GM12878 (cell line): Measurements from ENCODE around the gene PITPNM2. TPM values are rescaled to one million over a fixed set of nuclear protein-coding genes. Genes with fewer than 3 reads are reported as not detected.

Source experiments
- ATAC-seq: fragments of 200-7000 bp; cut with Tn5 transposase; 3 replicates; pipeline ENCODE4 v1.9.1; 2020; ENCODE audit warnings: mild to moderate bottlenecking, moderate library complexity
- BruUV-seq: library from RNA; stranded (reverse); fragments of 400-500 nt; replicated peaks from 2 replicates; lab custom pipeline; 2021; lab: Mats Ljungman, UMichigan
- CTCF ChIA-PET: fragments of 300-600 bp; sonication (Branson Sonifier 250); formaldehyde crosslinking; extraction: SDS; loops from one replicate; lab custom pipeline; 2021; ENCODE audit warnings: inconsistent platforms; lab: Yijun Ruan, JAX
- POLR2A ChIA-PET: fragments of 350-600 bp; formaldehyde crosslinking; extraction: SDS; loops from one replicate; lab custom pipeline; 2021; ENCODE audit warnings: inconsistent platforms; lab: Charles Lee
- RAD21 ChIA-PET: fragments of 300-600 bp; sonication (Branson Sonifier 250); formaldehyde crosslinking; loops from one replicate; lab custom pipeline; 2023; ENCODE audit warnings: antibody characterized with exemption; ENCODE audit not compliant: unreplicated experiment; lab: Charles Lee
- SMC1A ChIA-PET: fragments of 300-600 bp; sonication (Branson Sonifier 250); formaldehyde crosslinking; loops from one replicate; lab custom pipeline; 2023; ENCODE audit not compliant: unreplicated experiment, uncharacterized antibody; lab: Charles Lee
- DNase-seq: peaks from one replicate; pipeline ENCODE4 v3.0.0-alpha.2; 2011; ENCODE audit warnings: low read depth, low spot score
- FAIRE-seq: peaks from 3 replicates; lab custom pipeline; 2011; peaks lifted over from hg19 to GRCh38; lab: Jason Lieb, UNC
- H2AFZ ChIP-seq: 2 replicates; pipeline ENCODE4 v1.6.0; 2011; ENCODE audit warnings: low read depth, low read length, control low read depth; ENCODE audit not compliant: control insufficient read depth
- H3K27ac ChIP-seq: 2 replicates; pipeline ENCODE4 v1.5.1; 2011; ENCODE audit warnings: control low read depth; ENCODE audit not compliant: control insufficient read depth, insufficient read depth
- H3K27me3 ChIP-seq, 2 experiments: replicated peaks in 1 of 2; 2 replicates each; pipeline versions ENCODE4 v1.6.0 to v1.6.1; 2011; ENCODE audit warnings: low read length in 1 of 2; ENCODE audit not compliant: control insufficient read depth in 2 of 2, insufficient read depth in 2 of 2
- H3K36me3 ChIP-seq, 2 experiments: 2 replicates each; pipeline ENCODE4 v1.5.1; 2011; ENCODE audit warnings: low read length in 1 of 2; ENCODE audit not compliant: control insufficient read depth in 2 of 2, insufficient read depth in 2 of 2
- H3K4me1 ChIP-seq: 2 replicates; pipeline ENCODE4 v1.6.1; 2011; ENCODE audit warnings: mild to moderate bottlenecking, low read length, moderate library complexity, mixed read lengths; ENCODE audit not compliant: control insufficient read depth, insufficient read depth
- H3K4me2 ChIP-seq: 2 replicates; pipeline ENCODE4 v1.6.0; 2011; ENCODE audit warnings: control low read depth; ENCODE audit not compliant: control insufficient read depth, insufficient read depth
- H3K4me3 ChIP-seq: fragments of 200-600 bp; sonication (generic); 2 replicates; pipeline ENCODE4 v1.5.1; 2016
- H3K79me2 ChIP-seq: 2 replicates; pipeline ENCODE4 v1.6.0; 2011; ENCODE audit warnings: low read length; ENCODE audit not compliant: control insufficient read depth, insufficient read depth
- H3K9ac ChIP-seq: 2 replicates; pipeline ENCODE4 v1.8.0; 2011; ENCODE audit warnings: low read length, control low read depth, mixed read lengths; ENCODE audit not compliant: control insufficient read depth, insufficient read depth
- H3K9me3 ChIP-seq: replicated peaks from 3 replicates; pipeline ENCODE4 v1.5.1; 2011; ENCODE audit warnings: mild to moderate bottlenecking, low read length; ENCODE audit not compliant: control insufficient read depth, insufficient read depth
- H4K20me1 ChIP-seq: 2 replicates; pipeline ENCODE4 v1.6.0; 2011; ENCODE audit not compliant: control insufficient read depth, insufficient read depth
- BCL3 ChIP-seq: IDR thresholded peaks from 2 replicates; pipeline ENCODE4 v1.6.1; 2011; ENCODE audit warnings: borderline replicate concordance, low read depth, mild to moderate bottlenecking, moderate library complexity, low read length; ENCODE audit not compliant: insufficient read depth, poor library complexity, severe bottlenecking
- BCLAF1 ChIP-seq: fragments of 450-650 bp; IDR thresholded peaks from 2 replicates; pipeline ENCODE4 v1.6.1; 2017; ENCODE audit warnings: antibody characterized with exemption, mild to moderate bottlenecking, moderate library complexity
- EZH2 ChIP-seq: IDR thresholded peaks from 2 replicates; pipeline ENCODE4 v1.6.1; 2012; ENCODE audit warnings: low read depth, mild to moderate bottlenecking, control low read depth, inconsistent platforms, low read length, borderline replicate concordance; ENCODE audit not compliant: control insufficient read depth
- IRF4 ChIP-seq: IDR thresholded peaks from 2 replicates; pipeline ENCODE4 v1.6.1; 2011; ENCODE audit warnings: low read depth, low read length
- KLF5 ChIP-seq: fragments of 450-650 bp; IDR thresholded peaks from 2 replicates; pipeline ENCODE4 v1.6.1; 2014; ENCODE audit warnings: mild to moderate bottlenecking; ENCODE audit not compliant: partially characterized antibody
- MYC ChIP-seq: IDR thresholded peaks from 2 replicates; pipeline ENCODE4 v1.6.1; 2011; ENCODE audit warnings: mild to moderate bottlenecking, low read length, moderate library complexity, inconsistent platforms; ENCODE audit not compliant: insufficient read depth, insufficient replicate concordance, insufficient read length, severe bottlenecking
- NFYA ChIP-seq: IDR thresholded peaks from 2 replicates; pipeline ENCODE4 v1.6.1; 2011; ENCODE audit warnings: low read depth, mild to moderate bottlenecking, low read length, improper control_type of control experiment, borderline replicate concordance
- NRF1 ChIP-seq: conservative IDR thresholded peaks from 2 replicates; pipeline ENCODE4 v1.6.1; 2011; ENCODE audit warnings: mild to moderate bottlenecking, low read depth, low read length, improper control_type of control experiment
- PAX5 ChIP-seq: IDR thresholded peaks from 2 replicates; pipeline ENCODE4 v1.6.1; 2011; ENCODE audit warnings: low read depth, low read length, borderline replicate concordance
- POU2F2 ChIP-seq: IDR thresholded peaks from 3 replicates; pipeline ENCODE4 v1.6.1; 2011; ENCODE audit warnings: low read depth, mild to moderate bottlenecking, low read length, borderline replicate concordance
- SREBF1 ChIP-seq: IDR thresholded peaks from 2 replicates; pipeline ENCODE4 v1.6.1; 2012; ENCODE audit warnings: mild to moderate bottlenecking, low read length
- SUPT20H ChIP-seq: IDR thresholded peaks from 2 replicates; pipeline ENCODE4 v1.6.1; 2011; ENCODE audit warnings: low read depth, mild to moderate bottlenecking, low read length, moderate library complexity, borderline replicate concordance; ENCODE audit not compliant: control insufficient read depth
- YBX1 ChIP-seq: fragments of 450-650 bp; IDR thresholded peaks from 2 replicates; pipeline ENCODE4 v1.6.1; 2016; ENCODE audit warnings: antibody characterized with exemption
- ZNF274 ChIP-seq: IDR thresholded peaks from one replicate; pipeline ENCODE4 v1.8.0; 2011; ENCODE audit not compliant: insufficient read length, insufficient read depth
- WGBS: methylation state at CpG from one replicate; pipeline ENCODE4 v1.1.6; 2016; ENCODE audit warnings: low lambda C conversion rate; ENCODE audit not compliant: insufficient replicate concordance, insufficient coverage; ENCODE audit errors: missing lambda C conversion rate; 5-methylcytosine and 5-hydroxymethylcytosine counted together
- in situ Hi-C: fragments of 300-500 bp; cut with MboI; formaldehyde crosslinking; loops from 9 replicates; pipeline ENCODE4 v1.14.3; 2018; ENCODE audit warnings: mixed read lengths
- intact Hi-C: fragments of 100-400 bp; cut with micrococcal nuclease; formaldehyde crosslinking; loops from one replicate; pipeline ENCODE4 v1.14.2; 2022; ENCODE audit not compliant: unreplicated experiment
- polyA plus RNA-seq, 11 experiments: library from polyadenylated mRNA; depleted of rRNA in 4 of 11; unstranded in 6 of 11; stranded (reverse) in 5 of 11; fragments of >200 nt; fragmentation: Nextera tagmentation in 4 of 11; fragmentation: Illumina TruSeq in 1 of 11; extraction: Ambion mirVana in 4 of 11; extraction: Trizol in 1 of 11; gene quantifications; 1 replicate in 1 of 11; 2 replicates in 10 of 11; pipeline versions ENCODE4 v1.2.1 to v1.2.3, GENCODE V29; 2011 to 2016; ENCODE audit warnings: inconsistent platforms in 2 of 11, missing spikeins in 2 of 11, low read depth in 1 of 11
- total RNA-seq, 4 experiments: library from RNA; depleted of rRNA in 3 of 4; stranded (reverse); fragments of >200 nt in 3 of 4; fragmentation: Illumina TruSeq in 1 of 4; extraction: Trizol in 1 of 4; gene quantifications; 2 replicates each; pipeline versions ENCODE4 v1.2.1 to v1.2.3, GENCODE V29; 2013 to 2021

PITPNM2 gene
- total and polyA plus RNA-seq, 10 of the 15 experiments (the other 5 are each of a cell fraction or from before 2014, with no cell fraction given) = 0.03 to 1.0 (median 0.24) TPM; not detected in 1

GRCh38 chr12:123131879-123132402 lies 18.9 kb downstream of the PITPNM2 start (continued):
- no peak for TF ChIP-seq BCLAF1

GRCh38 chr12:123131291-123131832 lies 19.5 kb downstream of the PITPNM2 start:
- no peaks in the 10 kb centered on the region for H4K20me1 ChIP-seq
- ChIA-PET RAD21 (no interaction called here), CTCF (no interaction called here), SMC1A (interaction anchor here (1.3 kb wide), 1 partner anchor 51 kb away, joined by 3 read pairs; no protein-coding TSS in a partner anchor), POLR2A (no interaction called here)
- intact Hi-C loops (no loop called here), in situ Hi-C loops (no loop called here)
- ATAC-seq = no peak
- no peaks in the 10 kb centered on the region for H3K27me3 ChIP-seq
- peak overlapping the region; percentile 11; the same call in 1 of the 2 replicates for H2AFZ ChIP-seq
- H3K9ac ChIP-seq = no peak overlapping the region
- no peaks in the 10 kb centered on the region for H3K36me3 ChIP-seq
- DNase-seq = no peak
- TF ChIP-seq POU2F2 (no peak), NFYA (no peak), BCL3 (no peak), KLF5 (no peak), NRF1 (no peak), SUPT20H (no peak), EZH2 (no peak), IRF4 (no peak), MYC (no peak), SREBF1 (no peak), YBX1 (no peak), PAX5 (no peak), ZNF274 (no peak)
- no peak overlapping the region for H3K27ac ChIP-seq
- BruUV-seq = no TSS peak
- H3K9me3 ChIP-seq = no peaks in the 10 kb centered on the region
- no peaks in the 10 kb centered on the region; the same call in 1 of the 2 replicates for H3K4me1 ChIP-seq
- no peaks in the 10 kb centered on the region for H3K79me2 ChIP-seq
- H3K4me2 ChIP-seq = no peak overlapping the region
- no peak overlapping the region for H3K4me3 ChIP-seq
- no peak for FAIRE-seq
- WGBS = 76% methylated on average over 4 of the region's 4 CpGs
